Measurements from ENCODE around the gene DLG2.

DLG2 gene

DNA sequence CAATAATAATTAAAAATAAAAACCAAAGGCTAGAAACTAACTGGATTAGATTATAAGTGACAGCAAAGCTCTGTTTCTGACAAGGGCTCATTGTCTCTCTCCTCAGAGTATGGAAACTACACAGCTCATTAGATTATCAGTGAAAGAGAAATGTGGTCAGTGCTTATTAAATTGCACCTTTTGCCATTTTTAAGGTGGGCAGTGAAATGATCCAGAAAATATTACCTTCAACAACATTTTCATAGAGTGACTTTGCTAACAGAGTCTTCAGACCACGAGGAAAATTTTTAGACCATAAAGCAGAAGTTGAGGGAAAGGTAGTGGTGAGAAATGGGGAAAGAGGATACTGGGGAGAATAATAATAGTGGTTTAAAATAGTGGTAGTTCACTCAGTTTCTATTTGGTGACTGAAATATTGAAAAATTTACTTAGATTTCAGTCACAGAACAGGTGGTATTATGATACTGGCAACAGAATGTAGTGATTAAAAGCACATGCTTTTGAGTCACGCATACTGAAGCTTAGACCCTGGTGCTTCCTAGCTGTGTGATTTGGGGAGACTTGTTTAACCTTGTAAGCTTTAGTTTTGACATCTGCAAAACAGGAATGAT, 1657.0 kb downstream of the DLG2 start:
- FAIRE-seq = no peak

- FAIRE-seq = no peak
These were observed 1669.9 kb downstream of the DLG2 start for GRCh38 chr11:83957038-83957900.

- FAIRE-seq = no peak
These were observed 1670.9 kb downstream of the DLG2 start for GRCh38 chr11:83956119-83956697.

- FAIRE-seq = no peak
These were observed 1672.4 kb downstream of the DLG2 start for GRCh38 chr11:83954780-83955179.

DNA sequence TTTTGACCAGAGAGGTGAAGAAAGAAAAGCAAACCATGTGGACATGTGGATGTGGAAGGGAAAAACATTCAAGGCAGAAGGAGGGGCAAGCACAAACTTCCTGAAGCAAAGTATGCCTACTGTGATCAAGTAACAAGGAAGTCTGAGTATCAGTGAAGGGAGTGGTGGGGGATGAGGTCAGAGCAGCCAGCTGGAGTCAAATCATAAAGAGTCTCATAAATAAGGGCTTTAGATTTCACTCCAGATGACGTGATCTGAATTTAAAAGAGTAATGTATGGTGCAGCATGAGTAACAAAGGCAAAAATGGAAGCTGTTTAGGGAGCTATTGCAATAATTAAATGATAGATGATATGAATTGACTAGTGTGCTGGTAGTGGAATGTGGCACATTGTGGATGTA, 1675.6 kb downstream of the DLG2 start:
- no peak for FAIRE-seq

- FAIRE-seq = no peak
These were observed 1678.9 kb downstream of the DLG2 start for GRCh38 chr11:83948200-83948599.

DNA sequence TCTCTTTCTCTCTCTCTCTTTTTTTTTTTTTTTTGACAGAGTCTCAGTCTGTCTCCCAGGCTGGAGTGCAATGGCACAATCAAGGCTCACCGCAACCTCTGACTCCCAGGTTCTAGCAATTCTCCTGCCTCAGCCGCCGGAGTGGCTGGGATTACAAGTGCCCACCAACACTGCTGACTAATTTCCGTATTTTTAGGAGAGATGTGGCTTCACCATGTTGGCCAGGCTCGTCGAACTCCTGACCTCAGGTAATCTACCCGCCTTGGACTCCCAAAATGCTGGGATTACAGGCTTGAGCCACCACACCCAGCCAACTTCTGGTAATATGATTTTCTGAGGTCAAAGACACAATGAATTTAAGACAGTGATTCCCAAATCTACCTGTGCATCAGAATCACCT, 1681.2 kb downstream of the DLG2 start:
- FAIRE-seq = no peak

DNA sequence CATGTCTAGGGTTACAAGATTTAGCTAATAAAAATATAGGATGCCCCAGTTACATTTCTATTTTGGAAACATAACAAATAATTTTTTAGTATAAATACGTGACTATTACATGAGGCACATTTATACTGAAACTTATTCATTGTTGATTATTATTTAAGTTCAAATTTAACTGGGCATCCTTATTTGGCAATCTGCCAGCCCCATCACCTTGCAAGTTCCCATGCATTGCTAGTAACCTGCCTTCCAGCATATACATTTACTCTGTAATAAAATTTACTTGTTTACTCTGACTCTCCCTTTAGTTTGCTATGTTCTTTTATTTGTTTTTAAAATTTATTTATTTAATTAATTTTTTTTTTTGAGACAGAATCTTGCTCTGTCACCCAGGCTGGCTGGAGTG, 1686.1 kb downstream of the DLG2 start:
- no peak for FAIRE-seq

- no peak for FAIRE-seq
These were observed 1689.0 kb downstream of the DLG2 start for GRCh38 chr11:83938148-83938547.

- no peak for FAIRE-seq
These were observed 1694.1 kb downstream of the DLG2 start for GRCh38 chr11:83933008-83933407.

DNA sequence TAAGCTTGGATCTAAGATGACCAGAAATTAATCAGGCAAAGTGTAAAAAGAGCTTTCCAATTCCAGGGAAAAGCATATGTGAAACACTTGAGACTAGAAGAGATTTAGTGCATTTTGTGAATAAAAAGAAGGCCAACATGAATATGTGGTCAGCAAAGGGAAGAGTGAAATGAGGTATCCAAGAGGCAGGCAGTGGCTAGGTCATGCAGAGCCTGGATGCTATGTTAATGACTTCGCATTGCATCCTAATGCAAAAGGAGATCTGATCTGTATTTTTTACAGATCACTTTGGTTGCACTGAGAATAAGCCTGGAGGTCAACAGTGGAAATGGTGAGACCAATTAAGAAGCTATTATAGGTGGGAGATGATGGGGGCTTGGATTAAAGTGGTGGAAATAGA, 1699.7 kb downstream of the DLG2 start:
- FAIRE-seq = no peak

GRCh38 chr11:83924795-83925542, 1702.2 kb downstream of the DLG2 start:
- no peak for FAIRE-seq

DNA sequence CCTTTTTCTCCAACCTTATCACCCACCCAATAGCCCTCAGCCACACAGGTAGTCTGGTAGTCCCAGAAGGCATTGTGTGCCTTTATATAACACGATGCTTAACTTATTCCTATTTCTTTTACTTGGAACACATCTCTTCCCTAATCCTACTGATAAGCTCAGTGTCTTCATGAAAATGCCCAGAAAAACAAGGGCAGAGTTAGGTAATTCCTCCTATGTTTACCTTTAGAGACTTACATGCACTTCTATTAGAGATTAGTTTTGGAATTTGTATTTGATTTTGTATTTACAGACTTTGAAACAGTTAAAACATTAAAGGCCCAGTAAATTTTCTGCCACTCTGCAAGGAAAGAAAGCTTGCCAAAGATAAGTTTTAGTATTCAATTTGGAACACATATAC, 1703.2 kb downstream of the DLG2 start:
- FAIRE-seq = no peak

DNA sequence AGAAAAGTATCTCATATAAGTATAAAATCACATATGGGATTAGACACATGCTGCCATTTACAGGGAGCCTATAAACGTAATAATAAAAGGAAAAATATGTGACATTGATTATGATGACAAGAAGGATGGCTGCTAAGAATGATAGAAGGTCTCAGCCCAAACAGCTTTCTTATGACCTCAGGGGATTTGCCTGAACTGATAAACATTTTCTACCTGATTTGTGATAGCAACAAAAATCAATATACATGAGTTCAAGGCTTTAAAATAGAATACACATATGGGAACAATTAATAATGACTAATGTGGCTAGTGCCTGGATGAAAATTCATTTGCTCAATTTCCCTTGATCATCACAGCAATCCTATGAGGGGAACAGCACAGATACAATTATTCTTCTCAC, 1704.2 kb downstream of the DLG2 start:
- FAIRE-seq = no peak

GRCh38 chr11:83922318-83922717, 1704.8 kb downstream of the DLG2 start:
- no peak for FAIRE-seq

GRCh38 chr11:83921447-83922192, 1705.5 kb downstream of the DLG2 start:
- FAIRE-seq = no peak

GRCh38 chr11:83918476-83918875, 1708.7 kb downstream of the DLG2 start:
- no peak for FAIRE-seq

DNA sequence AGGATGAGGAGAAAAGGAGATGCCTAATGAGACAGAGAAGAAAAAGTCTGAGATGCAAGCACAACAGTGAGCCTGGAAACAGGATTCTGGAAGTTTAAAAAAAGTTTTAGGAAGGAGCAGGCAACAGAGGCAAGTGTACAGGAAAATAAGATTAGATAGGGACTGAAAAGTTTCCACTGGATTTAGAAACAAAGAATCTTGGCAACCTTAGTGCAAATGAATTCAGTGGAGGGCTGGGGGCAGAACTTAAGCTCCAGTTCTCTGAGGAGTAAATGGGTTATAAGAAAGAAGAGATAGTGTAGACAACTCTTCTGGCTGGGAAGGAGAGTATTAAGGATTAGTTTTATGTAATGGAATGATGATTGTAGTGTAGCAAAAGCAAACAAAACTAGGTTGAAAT, 1712.1 kb downstream of the DLG2 start:
- no peak for FAIRE-seq

DNA sequence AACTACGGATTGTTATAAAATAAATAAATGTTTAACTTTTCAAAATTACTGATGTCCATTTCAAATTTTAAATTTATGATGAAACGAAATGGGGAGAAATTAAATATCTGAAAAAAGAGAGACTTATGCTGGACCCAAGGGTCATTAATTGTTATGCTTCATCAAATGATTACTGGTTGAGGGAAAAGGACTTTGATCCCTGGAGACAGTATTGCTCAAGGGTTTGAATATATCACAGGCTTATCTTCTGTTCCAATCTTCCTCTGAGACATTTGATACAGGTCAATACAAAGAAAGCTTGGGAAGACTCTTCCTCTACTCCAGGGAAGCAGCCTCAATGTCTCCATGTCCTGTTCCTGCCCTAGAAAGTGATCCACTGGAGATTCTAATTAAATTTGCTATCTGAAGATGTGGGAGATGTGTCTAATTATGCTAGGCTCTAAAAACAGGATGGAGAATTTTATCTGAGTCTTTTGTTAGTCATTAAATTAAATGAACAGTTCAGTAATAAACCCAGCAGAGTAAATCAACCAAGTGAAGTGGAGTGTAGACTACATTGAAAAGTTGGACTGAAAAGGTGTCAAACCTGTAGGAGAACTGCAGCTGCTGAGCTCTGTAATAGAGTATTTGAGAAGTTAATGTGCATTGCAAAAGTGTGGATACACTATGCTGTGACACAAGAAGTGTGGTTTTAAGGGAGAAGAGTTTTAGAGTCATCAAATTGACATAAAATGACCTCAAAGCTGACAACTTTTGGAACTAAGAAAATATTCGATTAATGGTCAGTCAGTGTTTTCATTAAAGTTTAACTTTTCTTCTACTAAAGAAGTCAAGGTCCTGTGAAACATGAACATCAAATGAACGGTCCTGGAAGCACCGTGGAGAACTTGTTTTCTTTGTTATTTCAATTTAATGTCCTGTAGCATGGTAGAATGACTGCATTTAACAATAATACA, 1717.3 kb downstream of the DLG2 start:
- FAIRE-seq = no peak

GRCh38 chr11:83908298-83908856, 1718.8 kb downstream of the DLG2 start:
- FAIRE-seq = no peak

DNA sequence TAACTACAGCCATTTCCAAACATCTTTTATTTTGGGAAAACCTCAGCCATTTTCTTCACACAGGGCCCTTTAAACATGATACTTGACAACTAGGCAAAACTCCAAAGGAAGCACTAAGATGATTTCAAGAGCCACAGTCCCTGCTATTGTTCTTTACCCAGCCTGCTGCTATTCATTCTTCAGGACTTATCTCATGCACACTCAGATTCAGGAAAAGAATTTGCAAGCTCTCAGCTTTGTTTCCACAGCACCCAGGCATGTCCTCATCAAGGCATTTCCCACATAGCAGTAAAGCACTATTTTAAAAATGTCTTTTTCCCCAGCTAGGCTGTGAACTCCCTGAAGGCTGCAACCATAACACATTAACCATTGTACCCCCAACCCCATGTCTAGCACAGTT, 1731.6 kb downstream of the DLG2 start:
- FAIRE-seq = no peak
